ENCODE measurements around the gene L3MBTL2.

DNA sequence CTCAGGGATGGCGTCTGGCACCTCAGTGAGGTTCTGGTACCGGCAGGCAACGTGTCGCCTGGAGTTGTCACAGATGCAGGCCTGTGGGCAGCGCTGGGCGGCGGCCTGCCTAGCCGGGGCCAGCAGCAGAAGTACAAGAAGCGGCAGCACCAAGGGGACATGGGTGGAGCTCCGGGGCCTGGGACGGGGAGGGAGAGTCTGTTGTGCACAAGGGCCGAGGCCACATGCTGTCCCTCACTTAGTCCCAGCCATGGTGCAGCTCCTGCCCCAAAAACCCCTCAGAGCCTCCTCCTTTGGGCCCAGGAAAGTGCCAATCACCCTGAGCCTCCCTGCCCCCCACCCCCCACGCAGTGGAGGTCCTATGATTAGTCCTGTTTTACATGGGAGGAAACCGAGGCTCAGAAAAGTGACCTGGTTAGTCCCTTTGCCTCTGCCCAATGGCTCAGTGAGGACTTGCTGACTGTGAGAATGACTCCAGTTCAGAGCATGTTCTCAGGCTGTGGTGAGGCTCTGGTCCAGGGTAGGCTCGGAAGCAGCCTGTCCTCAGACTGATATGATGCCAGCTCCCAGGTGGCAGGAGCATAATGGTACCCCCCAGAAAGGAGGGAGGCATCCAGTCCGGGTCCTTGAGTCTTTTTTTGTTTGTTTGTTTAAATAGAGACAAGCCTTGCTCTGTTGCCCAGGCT is 34.5 kb downstream of the L3MBTL2 start:
- no peak for TF ChIP-seq TAF1 (IDR thresholded peaks at IDR 0.05; ENCODE audit: borderline replicate concordance, low read depth, low read length)
- no peak for TF ChIP-seq POLR2A (IDR thresholded peaks at IDR 0.05; ENCODE audit: low read depth, low read length)
- no peak for TF ChIP-seq POLR2AphosphoS5 (IDR thresholded peaks at IDR 0.05; ENCODE audit: low read depth, low read length)
